Ammon's horn (tissue), 1 donor: ENCODE data around the gene HLA-F.

ENCODE experiments used
- DNase-seq: peaks from one replicate; pipeline ENCODE4 v3.0.0-alpha.2; 2016; ENCODE audit warnings: low spot score

HLA-F gene

GRCh38 chr6:29744131-29744530 is 20.9 kb downstream of the HLA-F start:
- DNase-seq, result no peak

DNA sequence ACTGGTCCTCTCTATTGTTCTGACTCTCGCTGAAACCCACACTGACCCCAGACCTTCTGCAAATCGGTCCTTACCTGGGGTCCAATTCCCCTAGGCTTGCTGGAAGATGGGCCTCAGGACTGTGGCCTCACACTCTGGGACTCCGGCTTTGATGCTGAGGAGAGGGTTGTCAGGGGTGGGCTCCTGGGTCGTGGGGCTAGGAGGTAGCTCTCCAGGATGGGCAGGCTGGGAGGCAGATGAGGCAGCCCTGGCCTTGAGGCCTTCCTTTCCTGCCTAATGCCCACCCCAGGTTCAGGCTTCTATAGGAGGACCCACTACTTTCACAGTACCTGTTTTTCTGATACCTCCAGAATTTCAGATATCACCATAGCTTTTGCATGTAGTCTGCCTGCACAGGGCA is 21.4 kb downstream of the HLA-F start:
- DNase-seq, result no peak

- no peak for DNase-seq
Observed at GRCh38 chr6:29745386-29745785, 22.2 kb downstream of the HLA-F start.

- DNase-seq, result no peak
Observed at GRCh38 chr6:29745855-29746449, 22.7 kb downstream of the HLA-F start.

DNA sequence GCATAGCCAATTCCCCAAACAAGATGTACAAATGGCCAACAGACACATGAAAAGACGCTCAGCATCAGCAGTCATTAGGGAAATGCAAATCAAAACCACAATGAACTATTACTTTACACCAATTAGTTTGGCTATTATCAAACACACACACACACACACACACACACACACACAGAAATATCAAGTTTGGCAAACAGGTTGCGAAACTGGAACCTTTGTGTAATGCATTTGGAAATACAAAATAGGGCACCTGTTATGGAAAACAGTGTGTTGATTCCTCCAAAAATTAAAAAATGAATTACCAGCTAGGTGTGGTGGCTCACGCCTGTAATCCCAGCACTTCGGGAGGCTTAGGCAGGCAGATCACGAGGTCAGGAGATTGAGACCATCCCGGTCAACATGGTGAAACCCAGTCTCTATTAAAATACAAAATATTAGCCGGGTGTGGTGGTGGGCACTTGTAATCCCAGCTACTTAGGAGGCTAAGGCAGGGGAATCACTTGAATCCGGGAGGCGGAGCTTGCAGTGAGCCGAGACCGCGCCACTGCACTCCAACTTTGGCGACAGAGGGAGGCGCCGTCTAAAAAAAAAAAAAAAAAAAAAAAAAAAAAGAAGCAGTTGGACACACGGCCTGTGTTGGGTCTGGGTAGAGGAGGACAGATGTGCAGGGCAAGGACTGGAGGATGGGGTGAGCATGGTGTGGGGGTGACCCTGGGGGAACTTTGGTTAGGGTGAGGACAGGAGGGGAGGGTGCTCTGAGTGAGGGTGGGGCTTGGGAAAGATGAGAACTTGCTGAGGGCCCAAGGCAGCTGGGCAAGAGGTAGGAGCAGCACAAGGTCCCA is 23.8 kb downstream of the HLA-F start:
- no peak for DNase-seq

GRCh38 chr6:29747688-29748250 is 24.5 kb downstream of the HLA-F start:
- no peak for DNase-seq

GRCh38 chr6:29748391-29749307 is 25.4 kb downstream of the HLA-F start:
- DNase-seq, result peak; percentile 93

- no peak for DNase-seq
Observed at GRCh38 chr6:29749308-29749662, 26.1 kb downstream of the HLA-F start.

- DNase-seq, result no peak
Observed at GRCh38 chr6:29749668-29750067, 26.4 kb downstream of the HLA-F start.

- no peak for DNase-seq
Observed at GRCh38 chr6:29750709-29751108, 27.5 kb downstream of the HLA-F start.

GRCh38 chr6:29751480-29751879 is 28.2 kb downstream of the HLA-F start:
- no peak for DNase-seq

- peak; percentile 92 for DNase-seq
Observed at GRCh38 chr6:29752451-29753308, 29.4 kb downstream of the HLA-F start.

DNA sequence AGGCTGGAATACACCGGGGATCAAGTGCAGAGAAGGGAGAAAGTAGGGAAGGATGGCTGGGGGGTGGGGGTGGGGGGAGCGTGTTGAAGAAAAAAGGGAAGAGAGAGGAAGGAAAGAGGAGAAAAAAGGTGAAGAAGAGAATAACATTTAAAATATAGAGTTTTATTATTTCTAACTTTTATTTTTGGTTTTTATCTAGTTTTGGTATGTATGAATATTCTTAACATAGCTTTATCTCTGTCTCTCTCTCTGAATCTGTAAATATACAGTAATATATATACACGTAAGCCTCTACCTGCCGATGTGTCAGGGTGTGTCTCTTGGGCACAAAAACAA is 30.0 kb downstream of the HLA-F start:
- DNase-seq, result no peak

- DNase-seq, result no peak
Observed at GRCh38 chr6:29755295-29755871, 32.1 kb downstream of the HLA-F start.

DNA sequence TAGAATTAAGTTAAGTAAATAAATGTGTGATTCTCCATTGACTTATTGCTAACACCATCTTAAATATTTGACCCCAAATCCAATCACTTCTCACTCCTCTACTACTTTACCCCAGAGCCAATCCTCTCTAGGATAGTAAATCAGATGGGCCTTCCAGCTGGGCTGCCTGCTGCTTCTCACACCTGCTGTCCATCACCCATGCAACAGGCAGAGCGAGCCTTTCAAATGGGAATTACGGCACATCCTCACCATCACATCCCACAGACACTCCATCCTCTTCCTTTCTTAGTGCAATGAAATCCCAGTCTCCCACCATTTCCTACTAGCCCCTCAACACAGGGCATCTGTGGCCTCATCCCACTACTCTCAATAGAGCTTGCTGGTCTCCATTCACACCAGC is 34.0 kb downstream of the HLA-F start:
- no peak for DNase-seq

GRCh38 chr6:29757701-29758293 is 34.6 kb downstream of the HLA-F start:
- no peak for DNase-seq

DNA sequence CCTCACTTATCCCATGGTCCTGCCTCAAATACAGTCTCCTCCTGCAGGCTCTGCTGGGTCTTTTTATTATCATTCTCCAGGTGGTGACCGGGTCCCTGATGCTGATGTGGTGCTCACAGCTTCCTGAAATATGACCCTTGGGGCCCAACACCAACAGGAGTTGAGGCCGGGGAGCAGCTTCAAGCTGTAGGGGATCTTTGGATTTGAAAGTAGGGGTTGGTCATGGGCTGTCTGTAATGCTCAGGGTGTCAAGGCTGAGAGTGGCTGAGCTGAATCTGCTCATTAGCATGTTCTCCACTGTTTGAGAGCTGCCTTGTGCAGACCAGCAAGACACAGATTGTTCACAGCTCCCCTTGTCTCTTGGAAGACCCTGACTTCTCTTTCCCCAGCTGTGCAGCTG is 35.5 kb downstream of the HLA-F start:
- no peak for DNase-seq

DNA sequence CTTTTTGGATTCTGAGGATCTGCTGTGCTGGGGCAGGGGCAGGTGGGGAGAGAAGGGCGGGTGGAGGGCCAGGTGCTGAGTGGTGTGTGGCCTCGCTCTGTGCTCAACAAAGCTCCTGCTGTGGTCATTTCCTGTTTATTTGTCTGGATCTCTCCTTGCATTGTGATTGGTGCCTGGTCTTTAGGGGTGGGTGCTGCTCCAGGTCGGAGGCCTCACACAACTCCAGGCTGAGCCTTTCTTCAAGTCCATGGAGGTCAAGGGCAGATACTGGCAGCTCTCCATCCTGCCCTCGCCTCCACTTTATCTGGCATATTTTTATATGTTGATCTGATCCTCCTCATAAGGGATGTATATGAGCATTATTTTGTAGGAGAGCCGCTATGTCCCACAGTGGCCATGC is 36.2 kb downstream of the HLA-F start:
- DNase-seq, result no peak

- DNase-seq, result no peak
Observed at GRCh38 chr6:29760328-29760727, 37.1 kb downstream of the HLA-F start.

DNA sequence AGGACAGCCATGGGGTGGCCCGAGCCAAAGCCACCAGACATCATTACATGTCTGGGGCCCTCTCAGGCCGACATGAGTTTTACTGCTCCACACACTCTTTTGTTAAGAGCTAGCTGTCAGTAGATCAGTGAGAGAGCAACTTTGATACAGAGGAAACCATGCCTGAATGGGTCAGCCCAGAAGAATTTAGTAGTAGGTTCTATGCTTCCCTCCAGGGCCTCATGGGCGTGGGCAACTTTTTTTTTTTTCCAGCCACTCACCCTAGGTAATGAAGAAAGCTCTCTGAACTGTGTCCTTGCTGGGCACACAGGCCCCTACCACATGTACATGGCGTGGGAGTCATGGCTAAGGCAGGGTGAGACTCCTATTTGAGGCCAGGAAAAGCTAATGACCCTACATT is 38.8 kb downstream of the HLA-F start:
- DNase-seq, result no peak

DNA sequence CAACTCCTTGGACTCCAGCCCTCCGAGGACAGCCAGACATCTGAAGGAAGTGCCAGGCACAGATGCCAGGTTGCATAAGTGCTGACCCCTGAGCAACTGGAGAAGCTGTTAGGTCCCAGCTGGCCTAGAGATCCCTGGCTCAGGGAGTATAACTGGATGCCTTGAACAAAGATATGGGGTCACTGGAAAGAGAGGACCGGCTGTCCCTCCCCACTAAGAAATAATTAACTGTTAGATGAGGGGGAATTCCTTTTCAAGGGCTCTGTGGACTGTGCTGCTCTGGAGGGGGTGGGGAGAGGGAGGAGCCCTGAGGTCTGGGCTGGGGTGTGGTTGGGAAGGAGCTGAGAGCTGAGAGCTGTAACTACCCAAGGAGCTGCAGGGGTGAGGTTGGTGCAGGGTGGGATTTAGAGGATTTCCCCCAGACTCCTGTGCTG is 39.6 kb downstream of the HLA-F start:
- no peak for DNase-seq
